ENCODE data around the gene FBXL7.

The FBXL7 gene

GRCh38 chr5:15502208-15502607 lies 2.2 kb downstream of the FBXL7 start:
- DNase-seq (ENCODE audit: low read depth in 2 of 2) = no peak

GRCh38 chr5:15506146-15506545 lies 6.2 kb downstream of the FBXL7 start:
- no peak for DNase-seq (ENCODE audit: low read depth in 2 of 2)

- no peak for DNase-seq (ENCODE audit: low read depth in 2 of 2)
These were observed 6.9 kb downstream of the FBXL7 start for GRCh38 chr5:15506897-15507296.

GRCh38 chr5:15510092-15510491 lies 10.1 kb downstream of the FBXL7 start:
- DNase-seq (ENCODE audit: low read depth in 2 of 2) = no peak

- DNase-seq (ENCODE audit: low read depth in 2 of 2) = no peak
These were observed 10.9 kb downstream of the FBXL7 start for GRCh38 chr5:15510831-15511230.

- no peak for DNase-seq (ENCODE audit: low read depth in 2 of 2)
These were observed 13.5 kb downstream of the FBXL7 start for GRCh38 chr5:15513431-15513830.

GRCh38 chr5:15513911-15514310 lies 13.9 kb downstream of the FBXL7 start:
- no peak for DNase-seq (ENCODE audit: low read depth in 2 of 2)

- DNase-seq (ENCODE audit: low read depth in 2 of 2) = no peak
These were observed 15.2 kb downstream of the FBXL7 start for GRCh38 chr5:15515229-15515628.

GRCh38 chr5:15516486-15516885 lies 16.5 kb downstream of the FBXL7 start:
- no peak for DNase-seq (ENCODE audit: low read depth in 2 of 2)

- no peak for DNase-seq (ENCODE audit: low read depth in 2 of 2)
These were observed 18.8 kb downstream of the FBXL7 start for GRCh38 chr5:15518786-15519185.

GRCh38 chr5:15520856-15521255 lies 20.9 kb downstream of the FBXL7 start:
- no peak for DNase-seq (ENCODE audit: low read depth in 2 of 2)

- DNase-seq (ENCODE audit: low read depth in 2 of 2) = no peak
These were observed 21.6 kb downstream of the FBXL7 start for GRCh38 chr5:15521381-15522186.

GRCh38 chr5:15522187-15522520 lies 22.2 kb downstream of the FBXL7 start:
- no peak for DNase-seq (ENCODE audit: low read depth in 2 of 2)

GRCh38 chr5:15524712-15525111 lies 24.7 kb downstream of the FBXL7 start:
- no peak for DNase-seq (ENCODE audit: low read depth in 2 of 2)

GRCh38 chr5:15525703-15526275 lies 25.8 kb downstream of the FBXL7 start:
- DNase-seq (ENCODE audit: low read depth in 2 of 2) = no peak

- DNase-seq (ENCODE audit: low read depth in 2 of 2) = no peak
These were observed 26.4 kb downstream of the FBXL7 start for GRCh38 chr5:15526413-15526812.

- no peak for DNase-seq (ENCODE audit: low read depth in 2 of 2)
These were observed 28.5 kb downstream of the FBXL7 start for GRCh38 chr5:15528476-15528875.

GRCh38 chr5:15529013-15529412 lies 29.0 kb downstream of the FBXL7 start:
- DNase-seq (ENCODE audit: low read depth in 2 of 2) = no peak

- DNase-seq (ENCODE audit: low read depth in 2 of 2) = no peak
These were observed 29.8 kb downstream of the FBXL7 start for GRCh38 chr5:15529821-15530220.

- DNase-seq (ENCODE audit: low read depth in 2 of 2) = no peak
These were observed 33.3 kb downstream of the FBXL7 start for GRCh38 chr5:15533129-15533893.

- DNase-seq (ENCODE audit: low read depth in 2 of 2) = no peak
These were observed 36.0 kb downstream of the FBXL7 start for GRCh38 chr5:15535938-15536337.

GRCh38 chr5:15538516-15538915 lies 38.5 kb downstream of the FBXL7 start:
- DNase-seq (ENCODE audit: low read depth in 2 of 2) = no peak

GRCh38 chr5:15539951-15540350 lies 40.0 kb downstream of the FBXL7 start:
- no peak for DNase-seq (ENCODE audit: low read depth in 2 of 2)

All from stimulated activated CD8-positive, alpha-beta memory T cell treated with anti-CD3 and anti-CD28 coated beads, Interleukin-15, amount 100 ng/mL, for 48 hours (primary cell).